ENCODE measurements around the gene ICAM1. TPM values are rescaled to one million over a fixed set of nuclear protein-coding genes. Genes with fewer than 3 reads are reported as not detected.

Gene ICAM1
- polyA plus RNA-seq, 3 donors, result 21.6 to 118 (median 40.8) TPM

DNA sequence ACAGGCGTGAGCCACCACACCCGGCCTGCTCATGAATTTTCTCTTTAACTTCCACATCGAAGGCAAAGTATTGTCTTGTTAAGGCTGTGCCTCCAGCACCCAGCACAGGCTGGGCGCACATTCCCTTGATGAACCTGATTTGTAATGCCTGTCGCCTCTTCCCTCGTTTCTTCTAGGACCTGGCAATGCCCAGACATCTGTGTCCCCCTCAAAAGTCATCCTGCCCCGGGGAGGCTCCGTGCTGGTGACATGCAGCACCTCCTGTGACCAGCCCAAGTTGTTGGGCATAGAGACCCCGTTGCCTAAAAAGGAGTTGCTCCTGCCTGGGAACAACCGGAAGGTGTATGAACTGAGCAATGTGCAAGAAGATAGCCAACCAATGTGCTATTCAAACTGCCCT lies 3.7 kb downstream of the ICAM1 start:
- no peak for DNase-seq
- no peak overlapping the region for H3K4me3 ChIP-seq (replicated peaks in 1 of 3; ENCODE audit: low read depth in 2 of 3, low read length in 3 of 3)
- H3K36me3 ChIP-seq (replicated peaks in 1 of 2; ENCODE audit: control insufficient read depth in 1 of 2, insufficient read depth in 2 of 2, low read length in 2 of 2), result peaks cover 41 to 57% of the 10 kb centered on the region in 2 donors
- no peak overlapping the region for H3K4me2 ChIP-seq (replicated peaks; ENCODE audit: extremely low read depth, low read length, poor library complexity, severe bottlenecking)
- Mint-ChIP-seq H3K36me3 (peaks cover 51 to 79% of the 10 kb centered on the region in 2 donors), H3K9me3 (peaks cover 0 to 2% (median 0%) of the 10 kb centered on the region in 7 donors), H3K27ac (peak overlapping the region in 1 of 7 donors; percentile 58), H3K4me3 (peak overlapping the region in 1 of 2 donors; percentile 15), H3K27me3 (ENCODE audit: low read depth in 3 of 3) (no peaks in the 10 kb centered on the region), H3K4me1 (peaks cover 39% of the 10 kb centered on the region)
- no peak overlapping the region for H3K27ac ChIP-seq (ENCODE audit: low read depth in 1 of 2, low read length in 2 of 2)
- 98% methylated on average over 10 of the region's 10 CpGs for WGBS (ENCODE audit: insufficient coverage)
- H2AFZ ChIP-seq (ENCODE audit: insufficient read depth, low read depth, low read length, poor library complexity, severe bottlenecking), result no peak overlapping the region
- H3K79me2 ChIP-seq (ENCODE audit: insufficient read depth, low read length), result peaks cover 36% of the 10 kb centered on the region
- no peaks in the 10 kb centered on the region for H3K9me3 ChIP-seq (replicated peaks in 1 of 2; ENCODE audit: control insufficient read depth in 1 of 2, insufficient read depth in 1 of 2, low read length in 2 of 2)
- H3K27me3 ChIP-seq (ENCODE audit: control insufficient read depth in 2 of 2, insufficient read depth in 2 of 2, low read length in 2 of 2), result no peaks in the 10 kb centered on the region
- intact Hi-C loops (cut with micrococcal nuclease), result loop anchor here (5.0 kb wide), 1 partner anchor 58 kb away; the partner anchor contains the start of gene RAVER1 (in 2 of the 2)
- H3K9ac ChIP-seq (ENCODE audit: insufficient read depth, low read length, poor library complexity, severe bottlenecking), result no peak overlapping the region
- TF ChIP-seq CTCF (IDR thresholded peaks at IDR 0.05), result no peak
- H3K4me1 ChIP-seq (ENCODE audit: control insufficient read depth in 1 of 2, insufficient read depth in 2 of 2, low read length in 2 of 2), result peaks cover 31 to 52% of the 10 kb centered on the region in 2 donors
- peaks cover 86% of the 10 kb centered on the region for H4K20me1 ChIP-seq (ENCODE audit: insufficient read depth, low read length)

DNA sequence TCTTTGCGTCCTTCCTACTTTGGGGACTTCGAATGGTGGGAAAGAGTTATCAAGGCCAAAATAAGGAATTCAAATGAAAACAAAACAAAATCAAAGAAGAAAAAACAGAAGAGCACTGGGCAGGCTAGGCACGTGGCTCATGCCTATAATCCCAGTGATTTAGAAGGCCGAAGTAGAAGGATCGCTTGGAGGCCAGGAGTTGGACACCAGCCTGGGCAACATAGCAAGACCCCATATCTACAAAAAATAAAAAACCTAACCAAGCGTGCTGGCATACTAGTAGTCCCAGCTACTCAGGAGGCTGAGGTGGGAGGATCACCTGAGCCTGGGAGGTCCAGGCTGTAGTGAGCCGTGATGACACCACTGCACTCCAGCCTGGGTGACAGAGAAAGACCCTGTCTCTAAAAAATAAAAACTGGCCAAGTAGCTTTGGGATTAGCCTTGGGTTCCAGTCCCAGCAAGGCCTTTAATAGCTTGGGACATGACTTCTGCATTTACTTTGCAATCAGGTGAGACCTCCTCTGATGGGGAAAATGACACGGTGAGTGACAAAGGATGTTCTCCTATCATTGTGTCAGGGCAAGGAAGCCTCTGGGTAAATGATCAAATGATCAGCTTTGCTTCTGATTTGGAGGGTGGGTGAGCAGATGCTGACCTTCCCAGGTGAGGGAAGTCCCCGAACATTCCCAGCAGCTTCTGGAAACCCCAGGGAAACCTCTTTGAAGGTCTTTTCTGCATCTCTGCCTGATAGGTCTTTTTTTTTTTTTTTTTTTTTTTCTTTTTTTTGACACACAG lies 7.1 kb downstream of the ICAM1 start:
- Histone ChIP-seq H3K4me2 (replicated peaks; ENCODE audit: extremely low read depth, low read length, poor library complexity, severe bottlenecking) (no peak overlapping the region), H3K27me3 (ENCODE audit: control insufficient read depth in 2 of 2, insufficient read depth in 2 of 2, low read length in 2 of 2) (no peaks in the 10 kb centered on the region), H3K9ac (ENCODE audit: insufficient read depth, low read length, poor library complexity, severe bottlenecking) (no peak overlapping the region), H3K27ac (ENCODE audit: low read depth in 1 of 2, low read length in 2 of 2) (no peak overlapping the region), H3K36me3 (replicated peaks in 1 of 2; ENCODE audit: control insufficient read depth in 1 of 2, insufficient read depth in 2 of 2, low read length in 2 of 2) (peaks cover 60 to 88% of the 10 kb centered on the region in 2 donors), H3K4me3 (replicated peaks in 1 of 3; ENCODE audit: low read depth in 2 of 3, low read length in 3 of 3) (no peak overlapping the region), H2AFZ (ENCODE audit: insufficient read depth, low read depth, low read length, poor library complexity, severe bottlenecking) (no peak overlapping the region), H3K79me2 (ENCODE audit: insufficient read depth, low read length) (peaks cover 18% of the 10 kb centered on the region), H4K20me1 (ENCODE audit: insufficient read depth, low read length) (peaks cover 99% of the 10 kb centered on the region), H3K4me1 (ENCODE audit: control insufficient read depth in 1 of 2, insufficient read depth in 2 of 2, low read length in 2 of 2) (peaks cover 3 to 32% of the 10 kb centered on the region in 2 donors), H3K9me3 (replicated peaks in 1 of 2; ENCODE audit: control insufficient read depth in 1 of 2, insufficient read depth in 1 of 2, low read length in 2 of 2) (no peaks in the 10 kb centered on the region)
- H3K27me3 Mint-ChIP-seq (ENCODE audit: low read depth in 3 of 3), result peaks cover 0 to 2% (median 1%) of the 10 kb centered on the region in 3 donors
- intact Hi-C loops (cut with micrococcal nuclease), result no loop called here
- TF ChIP-seq CTCF (IDR thresholded peaks at IDR 0.05), result no peak
- H3K36me3 Mint-ChIP-seq, result peaks cover 65 to 100% of the 10 kb centered on the region in 2 donors
- no peak overlapping the region for H3K27ac Mint-ChIP-seq
- 100% methylated on average over 4 of the region's 9 CpGs for WGBS (ENCODE audit: insufficient coverage)
- H3K4me1 Mint-ChIP-seq, result peaks cover 30% of the 10 kb centered on the region
- DNase-seq, result no peak
- H3K9me3 Mint-ChIP-seq, result peaks cover 0 to 2% (median 0%) of the 10 kb centered on the region in 7 donors
- H3K4me3 Mint-ChIP-seq, result no peak overlapping the region

Measured in CD14-positive monocyte (primary cell).